CD4-positive, alpha-beta T cell treated with Interleukin-10 for 1 hour (primary cell): ENCODE data around the gene SCGB3A1.

ENCODE experiments used
- DNase-seq: peaks from one replicate; pipeline ENCODE4 v3.0.0-alpha.2; 2020

SCGB3A1 gene, protein sequence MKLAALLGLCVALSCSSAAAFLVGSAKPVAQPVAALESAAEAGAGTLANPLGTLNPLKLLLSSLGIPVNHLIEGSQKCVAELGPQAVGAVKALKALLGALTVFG

DNA sequence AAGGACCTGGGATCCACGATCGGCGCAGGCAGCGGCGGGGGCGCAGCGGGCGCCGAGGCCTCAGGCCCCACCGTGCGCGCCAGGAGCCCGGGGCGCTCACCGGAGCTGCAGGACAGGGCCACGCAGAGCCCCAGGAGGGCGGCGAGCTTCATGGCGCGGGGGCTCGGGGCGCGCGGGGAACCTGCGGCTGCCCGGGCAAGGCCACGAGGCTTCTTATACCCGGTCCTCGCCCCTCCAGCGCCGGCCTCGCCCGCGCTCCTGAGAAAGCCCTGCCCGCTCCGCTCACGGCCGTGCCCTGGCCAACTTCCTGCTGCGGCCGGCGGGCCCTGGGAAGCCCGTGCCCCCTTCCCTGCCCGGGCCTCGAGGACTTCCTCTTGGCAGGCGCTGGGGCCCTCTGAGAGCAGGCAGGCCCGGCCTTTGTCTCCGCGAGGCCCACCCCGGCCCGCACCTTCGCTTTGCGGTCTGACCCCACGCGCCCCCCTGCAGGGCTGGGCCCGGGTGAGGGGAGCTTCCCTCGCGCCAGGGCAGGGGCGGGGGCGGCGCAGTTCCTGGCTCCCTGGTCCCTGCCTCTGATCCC, at the start of gene SCGB3A1:
SCGB3A1 (minus strand) TSS at position 189 of the 577 bp plus-strand sequence; CDS start at position 152, 37 bp downstream.
- DNase-seq: no peak

GRCh38 chr5:180640611-180640860, 49.2 kb upstream of the SCGB3A1 start:
- no peak for DNase-seq

DNA sequence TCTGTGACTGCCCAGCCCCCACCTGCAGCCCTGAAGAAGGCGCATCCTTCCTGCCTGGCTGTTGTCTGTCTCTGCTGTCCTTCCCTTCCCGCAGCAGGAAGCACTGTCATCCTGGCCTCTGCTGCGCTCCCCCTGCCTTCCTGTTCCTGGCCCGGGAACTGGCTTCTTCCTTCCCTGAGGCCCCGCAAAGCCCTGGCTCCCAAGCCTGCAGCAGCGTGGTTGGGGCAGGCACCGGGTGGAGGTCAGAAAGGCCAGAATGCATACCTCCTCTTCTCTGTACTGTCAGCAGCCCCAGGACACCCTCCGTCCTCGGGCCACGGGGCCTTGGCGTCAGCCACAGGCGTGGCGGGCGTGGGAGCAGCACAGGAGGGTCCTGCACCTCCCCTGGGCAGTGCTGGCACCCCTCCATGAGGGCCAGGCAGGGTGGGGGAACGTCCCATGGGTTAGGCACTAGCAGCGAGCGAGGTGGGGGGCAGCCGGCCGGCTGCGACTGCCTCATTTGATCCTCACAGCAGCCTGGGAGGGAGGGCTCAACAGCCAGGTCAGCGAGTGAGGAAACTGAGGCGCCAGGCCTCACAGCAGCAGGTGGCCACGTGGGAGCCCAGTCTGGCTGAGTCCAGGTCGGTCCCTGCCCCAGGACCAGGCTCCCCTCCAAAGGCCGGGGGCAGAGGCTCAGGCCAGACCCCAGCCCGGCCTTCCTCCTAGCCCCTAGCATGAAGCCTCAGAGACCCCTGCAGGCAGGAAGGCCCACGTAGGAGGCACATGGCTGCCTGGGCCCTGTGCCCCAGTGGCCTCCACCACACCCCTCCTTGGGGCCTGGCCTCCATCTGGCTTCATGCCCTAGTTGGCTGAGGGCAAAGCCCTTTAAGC, 48.7 kb upstream of the SCGB3A1 start:
- no peak for DNase-seq

DNA sequence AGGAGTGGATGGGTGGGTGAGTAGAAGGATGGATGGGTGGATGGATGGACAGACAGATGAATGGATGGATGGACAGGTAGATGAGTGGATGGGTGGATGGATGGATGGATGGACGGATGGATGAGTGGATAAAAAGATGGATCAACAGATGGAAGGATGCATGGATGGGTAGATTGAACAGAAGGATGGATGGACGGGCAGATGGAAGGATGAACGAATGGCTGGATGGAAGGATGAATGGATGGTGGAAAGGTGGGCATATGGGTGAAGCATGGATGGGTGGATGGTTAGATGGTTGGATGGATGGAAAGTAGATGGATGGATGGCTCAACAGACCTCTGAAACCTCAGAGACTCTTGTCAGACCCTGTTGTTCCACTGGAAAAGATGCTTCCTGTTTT, 48.0 kb upstream of the SCGB3A1 start:
- no peak for DNase-seq

DNA sequence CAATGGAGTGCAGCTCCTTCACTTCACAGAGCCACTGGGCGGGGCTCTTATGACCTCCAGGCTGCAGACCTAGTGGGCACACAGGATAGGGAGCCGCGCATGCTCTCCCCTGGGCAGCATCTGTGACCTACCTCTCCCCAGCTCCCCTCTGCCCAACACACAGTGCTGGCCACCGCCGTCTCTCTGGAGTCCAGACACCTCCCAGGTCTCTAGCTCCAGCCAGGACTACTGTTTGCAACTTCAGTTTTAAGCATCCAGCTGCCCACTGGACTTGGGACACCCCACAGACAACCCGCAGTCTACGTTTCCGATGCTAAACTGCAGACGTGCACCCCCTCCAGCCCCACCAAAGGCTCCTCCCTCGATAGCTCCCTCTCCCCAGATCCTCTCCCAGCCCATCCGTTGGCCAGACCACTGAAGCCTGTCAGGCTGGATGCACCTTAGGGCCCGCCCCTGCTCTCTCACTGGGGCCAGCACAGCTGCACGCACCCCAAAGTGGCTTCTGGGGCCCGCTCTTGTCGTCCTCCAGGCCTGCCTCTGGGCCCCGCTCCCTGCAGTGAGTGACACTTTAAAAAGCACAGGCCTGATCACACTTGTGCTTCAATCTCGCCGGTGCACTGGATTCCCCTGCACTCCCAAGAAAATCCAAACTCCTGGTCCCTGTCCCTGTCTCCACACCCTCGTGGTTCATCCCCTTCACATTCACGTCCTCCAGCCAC, 46.8 kb upstream of the SCGB3A1 start:
- DNase-seq: no peak

- no peak for DNase-seq
Measured at GRCh38 chr5:180636403-180637075, 45.2 kb upstream of the SCGB3A1 start.

DNA sequence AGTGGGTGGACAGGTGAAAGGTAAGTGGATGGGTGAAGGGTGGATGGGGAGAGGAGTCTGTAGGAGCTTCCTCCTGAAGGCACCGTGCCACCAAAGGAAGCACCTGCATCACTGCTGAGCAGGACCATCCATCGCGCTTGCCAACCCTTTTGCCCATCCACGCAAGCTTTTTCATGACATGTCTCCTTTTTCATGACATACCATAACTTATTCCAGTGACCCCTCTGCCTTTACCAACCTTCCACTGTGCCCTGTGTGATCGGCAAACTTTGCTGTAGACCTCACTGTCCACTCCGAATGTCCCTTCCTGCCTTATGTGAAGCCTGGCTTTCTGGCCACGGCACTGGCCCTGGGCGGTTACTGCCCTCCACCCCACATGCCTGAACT, 44.7 kb upstream of the SCGB3A1 start:
- DNase-seq: no peak

- DNase-seq: no peak
Measured at GRCh38 chr5:180633283-180634177, 42.2 kb upstream of the SCGB3A1 start.

DNA sequence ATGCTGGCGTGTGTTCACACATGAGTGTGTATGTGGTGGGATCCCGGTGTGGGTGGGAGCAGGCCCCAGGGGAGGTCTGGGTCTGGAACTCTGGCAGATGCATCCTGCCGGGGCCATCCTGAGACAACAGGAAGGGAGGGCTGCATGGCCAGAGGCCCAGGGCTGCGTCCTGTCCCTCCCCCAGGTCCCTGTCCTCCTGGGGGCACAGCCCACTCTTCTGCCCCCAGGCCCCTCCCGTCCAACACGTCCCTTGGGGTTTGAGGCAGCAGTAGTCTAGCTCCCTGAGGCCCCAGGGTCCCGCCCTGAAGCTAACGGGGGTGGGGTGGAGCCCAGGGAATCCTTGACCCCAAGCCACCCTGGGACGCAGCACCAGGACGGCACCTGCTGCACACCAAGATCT, 41.5 kb upstream of the SCGB3A1 start:
- no peak for DNase-seq

DNA sequence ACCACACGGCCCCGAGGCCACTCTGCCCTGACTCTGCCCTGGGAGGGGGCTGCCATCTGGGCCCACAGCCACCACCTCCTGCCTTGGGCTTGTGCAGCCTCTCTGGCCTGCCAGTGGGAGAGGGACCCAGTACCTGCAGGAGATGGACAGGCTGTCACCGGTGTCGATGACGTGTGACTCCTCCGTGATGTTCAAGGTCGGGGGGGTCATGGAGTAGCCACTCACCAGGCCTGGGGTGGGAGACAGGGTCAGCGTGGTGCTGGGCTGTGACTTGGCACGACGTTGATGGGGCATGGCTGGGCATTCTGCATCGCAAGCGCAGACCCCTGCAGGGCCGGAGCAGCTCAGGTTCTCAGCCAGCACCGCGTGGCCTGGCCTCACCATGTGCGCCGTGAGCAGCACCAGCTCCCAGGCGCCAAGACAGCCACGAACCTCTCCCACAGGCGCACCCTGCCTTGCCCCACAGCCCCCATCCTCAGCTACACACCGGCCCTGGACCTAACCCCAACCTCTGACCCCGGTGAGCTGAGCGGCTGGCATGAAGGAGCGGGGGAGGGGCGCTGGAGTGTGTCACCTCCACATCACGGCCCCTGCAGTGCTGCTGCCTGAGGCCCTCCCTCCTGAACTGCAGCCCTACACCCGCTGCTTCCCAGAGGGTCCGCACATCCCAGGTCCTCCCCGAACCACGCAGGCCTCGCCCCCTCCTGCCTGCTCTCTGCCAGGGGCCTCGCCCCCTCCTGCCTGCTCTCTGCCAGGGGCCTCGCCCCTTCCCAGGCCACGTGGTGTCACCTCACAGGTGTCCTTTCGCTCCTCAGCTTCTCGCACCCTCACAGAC, 40.5 kb upstream of the SCGB3A1 start:
- no peak for DNase-seq

DNA sequence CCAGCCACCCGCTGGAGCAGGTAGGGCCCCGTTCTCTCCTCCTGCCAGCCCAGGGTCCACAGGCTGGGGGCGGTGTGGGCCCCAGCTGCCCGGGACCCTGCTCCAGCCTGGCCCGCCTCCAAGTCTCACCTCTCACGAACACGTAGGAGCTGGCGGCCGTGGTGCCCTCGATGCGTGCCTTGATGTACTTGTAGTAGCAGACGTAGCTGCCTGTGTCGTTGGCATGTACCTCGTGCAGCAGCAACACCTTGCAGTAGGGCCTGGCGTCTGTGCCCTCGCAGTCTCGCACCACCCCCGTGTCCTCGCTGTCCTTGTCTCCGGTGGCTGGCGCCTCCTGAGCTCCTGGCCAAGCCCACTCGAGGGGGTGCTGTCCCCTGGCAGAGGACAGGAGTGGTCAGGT, 39.1 kb upstream of the SCGB3A1 start:
- no peak for DNase-seq

DNA sequence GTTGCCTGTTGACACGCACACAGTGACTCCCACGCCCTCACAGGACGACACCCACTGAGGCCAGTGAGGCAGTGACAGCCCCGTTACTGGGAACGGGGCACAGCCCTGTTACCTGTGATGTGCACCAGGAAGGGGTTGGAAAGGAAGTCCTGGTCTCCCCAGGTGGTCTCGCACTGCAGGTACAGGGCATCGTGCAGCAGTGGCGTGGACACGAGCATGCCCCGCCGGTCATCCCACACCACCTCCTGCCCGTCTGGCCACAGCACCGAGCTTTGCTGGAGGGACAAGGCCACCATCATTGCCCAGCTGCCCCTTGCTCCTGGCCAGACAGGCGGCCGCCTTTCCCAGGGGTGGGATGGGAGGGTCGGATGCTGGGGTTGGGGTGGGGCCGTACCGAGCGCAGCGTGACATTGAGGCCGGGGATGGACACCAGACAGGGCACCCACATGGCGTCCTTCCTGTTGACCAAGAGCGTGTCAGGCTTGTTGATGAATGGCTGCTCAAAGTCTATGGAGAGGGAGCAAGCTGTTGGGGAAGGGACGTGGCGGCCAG, 38.6 kb upstream of the SCGB3A1 start:
- no peak for DNase-seq

- DNase-seq: no peak
Measured at GRCh38 chr5:180628827-180629750, 37.8 kb upstream of the SCGB3A1 start.

DNA sequence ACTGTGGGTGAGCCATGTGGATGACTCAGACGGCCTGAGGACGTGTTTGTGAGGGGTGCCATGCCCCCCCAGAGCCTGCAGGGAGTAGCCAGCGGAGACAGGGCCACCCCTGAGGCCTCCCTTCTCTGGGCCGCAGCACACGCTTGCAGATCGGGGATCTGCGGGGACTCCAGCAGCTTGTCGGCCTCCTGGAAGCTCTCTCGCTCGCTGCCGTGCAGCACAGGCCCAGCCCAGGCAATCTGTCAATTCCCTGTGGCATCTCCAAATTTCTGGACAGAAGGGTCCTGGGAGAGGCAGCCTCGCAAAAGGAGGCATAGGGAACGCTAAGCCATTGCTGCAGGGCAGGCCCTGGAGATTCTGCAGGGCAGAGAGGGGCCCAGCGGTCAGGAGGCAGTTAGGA, 36.9 kb upstream of the SCGB3A1 start:
- no peak for DNase-seq

DNA sequence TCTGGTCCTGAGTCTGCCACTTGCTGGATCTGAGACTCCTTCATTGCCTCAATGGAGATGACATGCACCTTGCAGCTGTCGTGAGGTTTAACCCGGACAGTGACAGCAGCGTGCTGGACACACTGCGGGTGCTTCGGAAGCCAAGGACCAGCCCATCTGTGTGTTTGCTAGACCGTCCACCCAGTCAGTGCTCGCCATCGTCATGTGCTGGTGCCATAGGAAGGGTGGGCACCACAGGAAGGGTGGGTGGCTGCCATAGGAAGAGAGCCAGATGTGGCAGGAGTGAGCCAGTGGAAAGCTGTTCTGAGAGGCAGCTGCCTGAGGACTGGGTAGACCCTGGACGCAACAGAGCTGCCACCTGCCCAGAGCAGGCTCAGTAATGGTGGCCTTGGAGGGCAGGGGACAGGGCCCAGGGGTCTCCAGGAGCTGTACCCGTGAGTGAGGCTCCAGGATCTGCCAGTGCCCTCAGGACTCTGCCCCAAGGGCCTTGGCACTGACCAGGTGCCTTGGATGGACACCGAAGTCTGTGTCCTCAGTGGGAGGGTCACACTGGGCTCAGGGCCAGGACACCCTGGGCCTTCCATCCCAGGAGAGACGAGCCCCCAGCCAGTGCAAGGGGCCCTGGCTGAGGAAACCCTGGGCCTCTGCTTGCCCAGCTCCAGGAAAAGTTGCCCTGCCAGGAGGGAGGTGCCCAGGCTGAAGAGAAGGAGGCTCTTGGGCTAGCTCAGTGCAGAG, 36.3 kb upstream of the SCGB3A1 start:
- no peak for DNase-seq

- no peak for DNase-seq
Measured at GRCh38 chr5:180626661-180627385, 35.5 kb upstream of the SCGB3A1 start.

DNA sequence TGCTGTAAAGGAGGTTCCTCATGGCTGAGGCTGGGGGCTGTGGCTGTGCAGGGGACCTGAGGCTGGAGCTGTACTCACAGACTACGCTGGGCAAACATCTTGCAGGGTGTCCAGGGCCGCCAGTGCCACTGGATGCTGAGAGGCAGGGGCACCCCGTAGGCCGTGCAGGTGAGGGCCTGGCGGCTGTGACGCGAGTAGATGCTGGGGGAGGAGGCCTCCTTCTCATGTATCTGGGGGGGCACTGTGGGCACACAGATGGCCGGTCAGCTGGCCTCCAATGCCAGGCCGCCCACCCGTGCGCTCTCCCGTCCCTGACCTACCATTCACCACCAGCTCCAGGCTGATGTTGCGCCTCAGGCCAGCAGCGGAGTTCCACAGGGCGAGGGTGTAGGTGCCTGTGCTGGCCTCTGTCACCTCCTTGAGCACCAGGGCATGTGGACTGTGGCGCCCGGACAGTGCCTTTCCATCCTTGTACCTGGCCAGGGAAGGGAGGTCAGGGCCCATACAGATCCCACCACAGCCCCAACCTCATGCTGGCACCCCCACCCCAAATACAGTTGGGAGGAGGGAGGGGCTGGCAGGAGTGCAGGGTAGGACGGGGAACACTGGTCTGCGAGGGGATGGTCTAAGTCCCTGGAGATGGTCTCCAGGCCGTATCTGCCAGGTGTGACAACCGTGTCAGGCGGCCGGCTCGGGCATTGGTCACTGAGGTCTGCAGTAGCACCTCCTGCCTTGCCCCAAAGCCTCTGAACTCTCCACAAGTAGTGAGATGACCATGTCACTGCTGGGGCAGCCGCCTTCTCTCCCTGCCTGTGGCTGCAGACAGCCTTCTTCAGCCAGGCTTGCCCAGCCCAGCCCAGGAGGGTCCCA, 34.7 kb upstream of the SCGB3A1 start:
- DNase-seq: no peak
